Endothelial cell of hepatic sinusoid (primary cell): ENCODE results near the gene DNAAF9.

Experiments used
- in situ Hi-C: cut with HindIII; loops from 2 replicates; pipeline ENCODE4 v1.10.0; 2017; ENCODE audit warnings: low sequenced_read_pairs

DNAAF9 gene

DNA sequence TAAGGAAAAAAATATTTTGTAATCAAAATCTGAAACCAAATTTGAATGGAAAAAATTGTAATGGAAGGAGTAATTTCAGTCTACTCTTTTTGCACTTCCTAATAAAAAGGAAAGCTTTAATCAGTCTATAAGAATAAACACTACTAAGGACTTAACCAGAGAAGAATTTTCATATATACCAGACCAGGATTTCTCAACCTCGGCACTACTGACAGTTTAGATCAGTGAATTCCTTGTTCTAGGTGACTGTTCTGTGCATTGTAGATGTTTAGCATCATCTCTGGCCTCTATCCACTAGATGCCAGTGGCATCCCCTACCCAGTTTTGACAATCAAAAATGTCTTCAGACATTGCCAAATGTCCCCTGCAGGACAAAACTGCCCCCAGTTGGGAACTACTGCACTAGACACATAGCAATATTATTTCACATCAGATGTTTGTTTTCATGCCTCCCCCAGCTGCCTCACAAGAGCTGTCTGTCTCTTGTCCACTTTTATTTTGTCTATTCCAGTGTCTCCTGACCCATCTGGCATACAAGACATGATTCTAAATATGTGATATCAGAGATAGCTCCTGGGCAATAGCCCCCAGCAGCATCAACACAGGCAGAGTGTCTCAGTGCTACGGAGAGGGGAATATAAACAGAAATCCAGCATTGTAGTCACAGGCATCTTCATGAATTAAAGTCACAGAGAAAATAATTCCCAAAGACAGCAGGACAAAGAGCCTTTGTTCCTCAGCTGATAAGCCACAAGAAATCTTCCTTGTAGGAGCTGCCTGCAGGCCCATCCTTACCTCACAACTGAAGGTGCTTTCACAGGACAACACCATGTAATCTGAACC is 27.0 kb downstream of the DNAAF9 start:
- in situ Hi-C loops: loop anchor here (5.0 kb wide), 1 partner anchor 38 kb away; no protein-coding TSS in a partner anchor

DNA sequence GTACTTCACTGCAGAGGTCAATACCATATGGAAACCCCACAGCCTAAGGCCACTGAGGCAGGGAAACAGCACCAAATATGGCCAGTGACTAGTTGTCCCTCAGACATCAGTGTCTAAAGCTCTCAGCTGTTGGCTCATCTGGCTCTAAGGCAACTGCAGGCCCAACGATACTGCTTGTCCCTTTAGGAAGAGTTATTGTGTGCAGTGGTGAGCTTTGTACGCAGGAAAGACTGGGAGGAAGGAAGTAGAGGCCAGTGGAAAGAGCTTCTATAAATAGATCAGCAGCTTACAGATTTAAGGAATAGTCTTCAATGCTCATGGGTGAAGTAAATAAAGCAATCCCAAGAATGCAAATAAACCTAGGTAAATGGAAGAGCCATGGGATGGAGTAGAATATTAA is 29.3 kb downstream of the DNAAF9 start:
- in situ Hi-C loops: no loop called here

DNA sequence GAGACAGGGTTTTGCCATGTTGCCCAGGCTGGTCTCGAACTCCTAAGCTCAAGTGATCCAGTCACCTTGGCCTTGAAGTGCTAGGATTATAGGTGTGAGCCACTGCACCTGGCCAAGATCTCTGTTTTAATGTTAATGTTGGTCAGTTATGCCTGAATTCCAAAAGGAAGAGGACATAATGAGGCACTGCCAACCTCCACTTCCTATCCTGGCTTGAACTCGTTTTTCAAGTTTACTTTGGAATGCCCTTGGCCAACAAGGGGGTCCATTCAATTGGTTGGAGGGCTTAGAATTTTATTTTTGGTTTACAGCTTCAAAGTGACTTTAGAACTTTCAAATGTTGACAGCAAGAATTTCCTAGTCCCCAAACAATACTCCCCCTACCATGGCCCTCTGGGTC is 29.8 kb downstream of the DNAAF9 start:
- in situ Hi-C loops: no loop called here

DNA sequence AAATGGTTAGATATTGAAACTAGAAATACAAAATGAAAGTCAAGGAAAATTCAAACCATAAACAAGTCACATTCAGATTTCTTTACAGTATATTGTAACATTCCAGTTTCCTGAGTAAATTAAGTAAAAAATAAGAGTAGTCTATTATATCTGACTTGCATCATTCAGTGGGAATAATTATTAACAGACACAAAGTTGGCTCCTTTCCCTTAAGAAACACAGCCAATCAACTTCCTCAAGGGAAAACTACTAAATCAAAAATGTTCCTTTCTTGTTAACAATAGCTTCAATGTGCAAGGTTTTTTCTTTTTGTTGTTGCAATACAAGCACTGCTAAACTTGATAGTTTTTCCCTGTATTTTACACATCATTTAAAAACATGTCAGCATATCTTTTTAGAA is 33.2 kb downstream of the DNAAF9 start:
- in situ Hi-C loops: loop anchor here (5.0 kb wide), 1 partner anchor 38 kb away; no protein-coding TSS in a partner anchor

- in situ Hi-C loops: loop anchor here (5.0 kb wide), 1 partner anchor 41 kb away; no protein-coding TSS in a partner anchor
Measured at GRCh38 chr20:3371754-3372153, 35.7 kb downstream of the DNAAF9 start.

DNA sequence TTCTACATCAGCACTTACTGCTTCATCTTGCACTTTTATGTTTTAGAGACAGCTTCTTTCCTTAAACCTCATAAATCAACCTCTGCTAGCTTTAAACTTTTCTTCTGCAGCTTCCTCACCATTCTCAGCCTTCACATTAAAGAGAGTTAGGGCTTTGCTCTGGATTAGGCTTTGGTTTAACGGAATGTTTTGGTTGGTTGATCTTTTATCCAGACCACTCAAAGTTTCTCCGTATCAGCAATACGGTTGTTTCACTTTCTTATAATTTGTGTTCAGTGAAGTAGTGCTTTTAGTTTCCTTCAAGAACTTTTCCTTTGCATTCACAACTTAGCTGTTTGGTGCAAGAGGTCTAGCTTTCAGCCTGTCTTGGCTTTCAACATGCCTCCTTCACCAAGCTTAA is 40.4 kb downstream of the DNAAF9 start:
- in situ Hi-C loops: no loop called here

DNA sequence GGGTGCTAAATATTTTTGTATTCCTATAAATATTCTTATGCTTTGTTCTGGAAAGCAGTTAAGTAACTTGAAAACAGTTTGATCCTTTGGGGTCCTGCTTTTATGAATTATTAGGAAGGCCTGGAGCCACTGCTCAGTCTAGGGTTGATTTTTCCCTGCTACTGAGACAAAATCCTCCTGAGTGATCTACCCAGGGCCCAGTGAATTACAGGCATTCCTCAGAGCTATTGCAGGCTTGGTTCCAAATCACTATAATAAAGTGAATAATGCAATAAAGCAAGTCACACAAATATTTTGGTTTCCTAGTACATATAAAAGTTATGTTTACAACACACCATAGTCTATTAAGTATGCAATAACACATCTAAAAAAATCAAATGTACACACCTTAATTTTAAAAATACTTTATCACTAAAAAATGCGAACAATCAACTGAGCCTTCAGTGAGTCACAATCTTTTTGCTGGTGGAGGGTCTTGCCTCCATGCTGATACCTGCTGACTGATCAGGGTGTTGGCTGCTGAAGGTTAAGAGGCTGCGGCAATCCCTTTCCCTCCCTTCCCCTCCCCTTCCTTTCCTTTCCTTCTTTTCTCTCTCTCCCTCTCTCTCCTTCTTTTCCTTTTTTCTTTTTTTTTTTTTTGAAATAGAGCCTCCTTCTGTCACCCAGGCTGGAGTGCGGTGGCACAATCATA is 43.0 kb downstream of the DNAAF9 start:
- in situ Hi-C loops: no loop called here

DNA sequence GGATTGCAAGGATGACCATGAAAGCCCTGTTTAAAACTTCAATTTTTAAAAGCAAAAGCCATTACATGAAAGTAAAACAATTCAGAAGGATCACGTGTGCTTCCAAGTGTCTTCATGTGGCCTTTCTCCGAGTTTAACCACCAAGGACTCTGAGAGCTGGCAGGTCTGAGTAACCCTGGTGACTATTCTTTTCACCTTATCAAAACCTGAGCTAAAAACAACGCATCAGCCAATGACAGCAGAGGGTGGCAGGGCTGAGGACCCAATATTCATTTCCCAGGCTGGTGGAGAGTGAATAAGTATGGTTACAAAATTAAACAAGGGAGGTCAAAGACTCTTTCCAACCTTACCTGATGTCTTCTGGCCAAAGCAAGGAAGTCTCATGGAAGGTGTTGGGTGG is 46.7 kb downstream of the DNAAF9 start:
- in situ Hi-C loops: no loop called here

- in situ Hi-C loops: no loop called here
Measured at GRCh38 chr20:3358676-3359340, 48.7 kb downstream of the DNAAF9 start.
